GM21717 (cell line): Measurements from ENCODE around the gene JAKMIP1.

Source experiments
- ATAC-seq: cut with Tn5 transposase; IDR thresholded peaks from one replicate; pipeline ENCODE4 v1.9.1; 2021; ENCODE audit warnings: mild to moderate bottlenecking, moderate library complexity; ENCODE audit not compliant: unreplicated experiment

The JAKMIP1 gene

GRCh38 chr4:6047130-6047673 lies 153.1 kb downstream of the JAKMIP1 start:
- no peak for ATAC-seq

- ATAC-seq: no peak
These were observed 153.7 kb downstream of the JAKMIP1 start for GRCh38 chr4:6046526-6047129.

- ATAC-seq: no peak
These were observed 155.5 kb downstream of the JAKMIP1 start for GRCh38 chr4:6044805-6045204.

GRCh38 chr4:6044276-6044675 lies 156.1 kb downstream of the JAKMIP1 start:
- ATAC-seq: no peak

GRCh38 chr4:6043843-6044242 lies 156.5 kb downstream of the JAKMIP1 start:
- no peak for ATAC-seq

- ATAC-seq: no peak
These were observed 157.2 kb downstream of the JAKMIP1 start for GRCh38 chr4:6043188-6043587.

- no peak for ATAC-seq
These were observed 157.9 kb downstream of the JAKMIP1 start for GRCh38 chr4:6042293-6043063.

- no peak for ATAC-seq
These were observed 158.5 kb downstream of the JAKMIP1 start for GRCh38 chr4:6041800-6042199.

GRCh38 chr4:6038711-6039110 lies 161.6 kb downstream of the JAKMIP1 start:
- no peak for ATAC-seq

- ATAC-seq: no peak
These were observed 164.6 kb downstream of the JAKMIP1 start for GRCh38 chr4:6035786-6036185.

GRCh38 chr4:6033381-6033780 lies 167.0 kb downstream of the JAKMIP1 start:
- no peak for ATAC-seq

GRCh38 chr4:6032249-6033244 lies 167.8 kb downstream of the JAKMIP1 start:
- ATAC-seq: no peak

- no peak for ATAC-seq
These were observed 168.5 kb downstream of the JAKMIP1 start for GRCh38 chr4:6031846-6032245.

- ATAC-seq: no peak
These were observed 169.7 kb downstream of the JAKMIP1 start for GRCh38 chr4:6030679-6031078.

GRCh38 chr4:6029254-6029653 lies 171.1 kb downstream of the JAKMIP1 start:
- ATAC-seq: no peak

- no peak for ATAC-seq
These were observed 172.2 kb downstream of the JAKMIP1 start for GRCh38 chr4:6028168-6028567.

- no peak for ATAC-seq
These were observed 173.0 kb downstream of the JAKMIP1 start for GRCh38 chr4:6027392-6027791.

GRCh38 chr4:6024313-6024960 lies 175.9 kb downstream of the JAKMIP1 start:
- no peak for ATAC-seq

GRCh38 chr4:6023731-6024130 lies 176.6 kb downstream of the JAKMIP1 start:
- no peak for ATAC-seq

- ATAC-seq: no peak
These were observed 177.6 kb downstream of the JAKMIP1 start for GRCh38 chr4:6022607-6023288.
